PC-9 (cell line): ENCODE results near the gene MED9.

ENCODE experiments used
- EZH2 ChIP-seq: fragments of 200-600 bp; sonication (generic); IDR thresholded peaks from 2 replicates; pipeline ENCODE4 v1.8.0; 2017; ENCODE audit warnings: antibody characterized with exemption, low read depth
- TF ChIP-seq, protein P1 (sequence below): fragments of 200-600 bp; sonication (generic); conservative IDR thresholded peaks from 2 replicates; pipeline ENCODE4 v1.6.1; 2017; ENCODE audit warnings: mixed run types, antibody characterized with exemption, mild to moderate bottlenecking, moderate library complexity

DNA sequence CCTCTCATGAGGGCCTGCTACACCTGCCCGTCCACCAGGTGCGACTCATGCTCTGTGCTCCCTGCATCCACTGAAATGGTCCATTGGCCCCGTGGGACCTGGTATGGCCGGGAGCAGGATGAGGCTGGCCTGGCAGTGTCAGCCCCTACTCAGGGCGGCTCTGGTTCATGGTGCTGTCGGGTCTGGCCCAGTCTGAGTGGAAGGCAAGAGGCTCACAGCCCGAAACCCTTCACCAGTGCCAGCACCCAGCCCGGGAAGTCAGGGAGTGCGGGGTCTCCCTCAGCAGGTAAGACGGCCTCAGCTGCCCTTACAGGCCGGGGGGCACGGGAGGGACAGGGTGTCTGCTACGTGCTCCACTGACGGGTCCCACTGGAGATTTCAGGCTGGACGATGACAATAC, 59.9 kb downstream of the MED9 start:
- TF ChIP-seq, protein P1, sequence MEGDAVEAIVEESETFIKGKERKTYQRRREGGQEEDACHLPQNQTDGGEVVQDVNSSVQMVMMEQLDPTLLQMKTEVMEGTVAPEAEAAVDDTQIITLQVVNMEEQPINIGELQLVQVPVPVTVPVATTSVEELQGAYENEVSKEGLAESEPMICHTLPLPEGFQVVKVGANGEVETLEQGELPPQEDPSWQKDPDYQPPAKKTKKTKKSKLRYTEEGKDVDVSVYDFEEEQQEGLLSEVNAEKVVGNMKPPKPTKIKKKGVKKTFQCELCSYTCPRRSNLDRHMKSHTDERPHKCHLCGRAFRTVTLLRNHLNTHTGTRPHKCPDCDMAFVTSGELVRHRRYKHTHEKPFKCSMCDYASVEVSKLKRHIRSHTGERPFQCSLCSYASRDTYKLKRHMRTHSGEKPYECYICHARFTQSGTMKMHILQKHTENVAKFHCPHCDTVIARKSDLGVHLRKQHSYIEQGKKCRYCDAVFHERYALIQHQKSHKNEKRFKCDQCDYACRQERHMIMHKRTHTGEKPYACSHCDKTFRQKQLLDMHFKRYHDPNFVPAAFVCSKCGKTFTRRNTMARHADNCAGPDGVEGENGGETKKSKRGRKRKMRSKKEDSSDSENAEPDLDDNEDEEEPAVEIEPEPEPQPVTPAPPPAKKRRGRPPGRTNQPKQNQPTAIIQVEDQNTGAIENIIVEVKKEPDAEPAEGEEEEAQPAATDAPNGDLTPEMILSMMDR, result no peak
- TF ChIP-seq EZH2, result no peak
